DND-41 (cell line): ENCODE results near the gene TGFBRAP1.

Experiments used
- ATAC-seq: fragments of 200-7000 bp; cut with Tn5 transposase; 3 replicates; pipeline ENCODE4 v1.9.1; 2021; ENCODE audit warnings: low read depth; ENCODE audit not compliant: insufficient read depth
- DNase-seq: peaks from one replicate; pipeline ENCODE4 v3.0.0-alpha.2; 2020
- H2AFZ ChIP-seq: 2 replicates; pipeline ENCODE4 v1.6.0; 2012; ENCODE audit warnings: low read depth, low read length
- H3K27ac ChIP-seq: 2 replicates; pipeline ENCODE4 v1.5.1; 2012; ENCODE audit warnings: low read length, inconsistent platforms
- H3K27me3 ChIP-seq: fragments of 200-600 bp; sonication (generic); 2 replicates; pipeline ENCODE4 v1.6.0; 2012; ENCODE audit warnings: low read length, mild to moderate bottlenecking, inconsistent platforms; ENCODE audit not compliant: insufficient read depth, poor library complexity
- H3K36me3 ChIP-seq: 2 replicates; pipeline ENCODE4 v1.5.1; 2012; ENCODE audit warnings: low read length, inconsistent platforms; ENCODE audit not compliant: insufficient read depth
- H3K4me1 ChIP-seq: 2 replicates; pipeline ENCODE4 v1.5.1; 2012; ENCODE audit warnings: mild to moderate bottlenecking, low read length; ENCODE audit not compliant: insufficient read depth
- H3K4me2 ChIP-seq: 2 replicates; pipeline ENCODE4 v1.6.0; 2012; ENCODE audit warnings: mild to moderate bottlenecking, moderate library complexity, low read length, inconsistent platforms; ENCODE audit not compliant: insufficient read depth
- H3K4me3 ChIP-seq, 2 experiments: fragments of 200-600 bp in 1 of 2; shearing (Covaris generic) in 1 of 2; 2 replicates each; pipeline ENCODE4 v1.5.1; 2012 to 2016; ENCODE audit warnings: inconsistent platforms in 2 of 2, low read length in 2 of 2, mild to moderate bottlenecking in 2 of 2, low read depth in 1 of 2, moderate library complexity in 1 of 2
- H3K79me2 ChIP-seq: 2 replicates; pipeline ENCODE4 v1.6.0; 2012; ENCODE audit warnings: low read length, inconsistent platforms; ENCODE audit not compliant: insufficient read depth
- H3K9ac ChIP-seq: 2 replicates; pipeline ENCODE4 v1.6.0; 2012; ENCODE audit warnings: low read depth, mild to moderate bottlenecking, inconsistent platforms, low read length, moderate library complexity
- H3K9me3 ChIP-seq: 2 replicates; pipeline ENCODE4 v1.5.1; 2012; ENCODE audit warnings: low read length, moderate library complexity, mild to moderate bottlenecking, inconsistent platforms; ENCODE audit not compliant: insufficient read depth, severe bottlenecking
- H4K20me1 ChIP-seq: 2 replicates; pipeline ENCODE4 v1.6.0; 2012; ENCODE audit warnings: low read length; ENCODE audit not compliant: insufficient read depth
- EZH2 ChIP-seq: IDR thresholded peaks from 3 replicates; pipeline ENCODE4 v1.6.1; 2012; ENCODE audit warnings: borderline replicate concordance, low read depth, mild to moderate bottlenecking, moderate library complexity, low read length, inconsistent platforms; ENCODE audit not compliant: severe bottlenecking
- TF ChIP-seq, protein P1 (sequence below): IDR thresholded peaks from 2 replicates; pipeline ENCODE4 v1.5.1; 2012; ENCODE audit warnings: borderline replicate concordance, low read length, moderate library complexity, mild to moderate bottlenecking; ENCODE audit not compliant: poor library complexity, severe bottlenecking; ENCODE audit errors: extremely low read depth

The TGFBRAP1 gene

DNA sequence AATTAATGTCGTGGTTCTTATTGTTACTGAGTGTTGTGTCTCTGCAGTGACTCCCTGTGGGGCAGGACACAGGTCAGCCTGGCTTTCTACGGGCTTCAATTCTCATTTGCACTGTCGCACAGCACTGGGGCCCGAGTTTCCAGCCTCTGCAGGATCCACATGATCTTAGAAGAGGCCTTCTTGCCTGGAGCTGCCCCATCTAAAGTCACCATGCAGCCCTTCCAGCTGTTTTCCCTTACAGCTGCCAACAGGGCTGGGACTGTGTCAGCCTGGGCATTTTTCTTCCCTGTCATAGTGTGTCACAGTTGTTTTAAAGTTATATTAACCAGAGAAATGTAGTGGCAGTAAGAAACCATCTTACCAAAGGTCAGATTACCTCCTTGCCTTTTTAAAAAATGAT, 42.3 kb upstream of the TGFBRAP1 start:
- ATAC-seq (no peak), DNase-seq (no peak)
- no peaks in the 10 kb centered on the region for H4K20me1 ChIP-seq
- H3K27me3 ChIP-seq: no peaks in the 10 kb centered on the region
- H3K9me3 ChIP-seq: no peaks in the 10 kb centered on the region
- H3K79me2 ChIP-seq: no peaks in the 10 kb centered on the region
- no peaks in the 10 kb centered on the region for H3K36me3 ChIP-seq
- no peak overlapping the region for H3K4me2 ChIP-seq
- no peak overlapping the region for H2AFZ ChIP-seq
- no peak overlapping the region for H3K27ac ChIP-seq
- peaks cover 10% of the 10 kb centered on the region for H3K4me1 ChIP-seq
- H3K4me3 ChIP-seq: no peak overlapping the region
- no peak overlapping the region for H3K9ac ChIP-seq
- TF ChIP-seq, protein P1, sequence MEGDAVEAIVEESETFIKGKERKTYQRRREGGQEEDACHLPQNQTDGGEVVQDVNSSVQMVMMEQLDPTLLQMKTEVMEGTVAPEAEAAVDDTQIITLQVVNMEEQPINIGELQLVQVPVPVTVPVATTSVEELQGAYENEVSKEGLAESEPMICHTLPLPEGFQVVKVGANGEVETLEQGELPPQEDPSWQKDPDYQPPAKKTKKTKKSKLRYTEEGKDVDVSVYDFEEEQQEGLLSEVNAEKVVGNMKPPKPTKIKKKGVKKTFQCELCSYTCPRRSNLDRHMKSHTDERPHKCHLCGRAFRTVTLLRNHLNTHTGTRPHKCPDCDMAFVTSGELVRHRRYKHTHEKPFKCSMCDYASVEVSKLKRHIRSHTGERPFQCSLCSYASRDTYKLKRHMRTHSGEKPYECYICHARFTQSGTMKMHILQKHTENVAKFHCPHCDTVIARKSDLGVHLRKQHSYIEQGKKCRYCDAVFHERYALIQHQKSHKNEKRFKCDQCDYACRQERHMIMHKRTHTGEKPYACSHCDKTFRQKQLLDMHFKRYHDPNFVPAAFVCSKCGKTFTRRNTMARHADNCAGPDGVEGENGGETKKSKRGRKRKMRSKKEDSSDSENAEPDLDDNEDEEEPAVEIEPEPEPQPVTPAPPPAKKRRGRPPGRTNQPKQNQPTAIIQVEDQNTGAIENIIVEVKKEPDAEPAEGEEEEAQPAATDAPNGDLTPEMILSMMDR: no peak
- TF ChIP-seq EZH2: no peak

DNA sequence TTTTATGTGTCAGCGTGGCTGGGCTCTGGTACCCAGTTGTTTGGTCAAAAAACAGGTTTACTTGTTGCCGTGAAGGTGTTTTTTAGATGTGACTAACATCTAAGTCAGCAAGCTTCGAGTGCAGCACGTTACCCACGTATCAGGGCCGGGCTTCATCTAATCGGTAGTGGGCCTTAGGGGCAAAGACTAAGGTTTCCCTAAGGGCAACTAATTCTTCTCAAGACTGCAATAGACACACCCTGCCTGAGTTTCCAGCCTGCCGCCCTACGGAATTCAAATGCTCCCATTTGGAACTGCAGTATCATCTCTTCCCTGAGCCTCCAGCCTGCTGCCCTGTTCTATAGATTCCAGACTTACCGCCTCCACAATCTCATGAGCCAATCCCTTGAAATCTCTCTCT, 41.6 kb upstream of the TGFBRAP1 start:
- Histone ChIP-seq H3K27ac (no peak overlapping the region), H3K9ac (no peak overlapping the region), H3K27me3 (no peaks in the 10 kb centered on the region), H3K9me3 (no peaks in the 10 kb centered on the region), H3K4me2 (no peak overlapping the region), H3K4me1 (peaks cover 10% of the 10 kb centered on the region), H2AFZ (no peak overlapping the region), H4K20me1 (no peaks in the 10 kb centered on the region), H3K79me2 (no peaks in the 10 kb centered on the region), H3K4me3 (no peak overlapping the region), H3K36me3 (no peaks in the 10 kb centered on the region)
- TF ChIP-seq, protein P1: no peak
- no peak for TF ChIP-seq EZH2
- ATAC-seq: no peak
- no peak for DNase-seq

DNA sequence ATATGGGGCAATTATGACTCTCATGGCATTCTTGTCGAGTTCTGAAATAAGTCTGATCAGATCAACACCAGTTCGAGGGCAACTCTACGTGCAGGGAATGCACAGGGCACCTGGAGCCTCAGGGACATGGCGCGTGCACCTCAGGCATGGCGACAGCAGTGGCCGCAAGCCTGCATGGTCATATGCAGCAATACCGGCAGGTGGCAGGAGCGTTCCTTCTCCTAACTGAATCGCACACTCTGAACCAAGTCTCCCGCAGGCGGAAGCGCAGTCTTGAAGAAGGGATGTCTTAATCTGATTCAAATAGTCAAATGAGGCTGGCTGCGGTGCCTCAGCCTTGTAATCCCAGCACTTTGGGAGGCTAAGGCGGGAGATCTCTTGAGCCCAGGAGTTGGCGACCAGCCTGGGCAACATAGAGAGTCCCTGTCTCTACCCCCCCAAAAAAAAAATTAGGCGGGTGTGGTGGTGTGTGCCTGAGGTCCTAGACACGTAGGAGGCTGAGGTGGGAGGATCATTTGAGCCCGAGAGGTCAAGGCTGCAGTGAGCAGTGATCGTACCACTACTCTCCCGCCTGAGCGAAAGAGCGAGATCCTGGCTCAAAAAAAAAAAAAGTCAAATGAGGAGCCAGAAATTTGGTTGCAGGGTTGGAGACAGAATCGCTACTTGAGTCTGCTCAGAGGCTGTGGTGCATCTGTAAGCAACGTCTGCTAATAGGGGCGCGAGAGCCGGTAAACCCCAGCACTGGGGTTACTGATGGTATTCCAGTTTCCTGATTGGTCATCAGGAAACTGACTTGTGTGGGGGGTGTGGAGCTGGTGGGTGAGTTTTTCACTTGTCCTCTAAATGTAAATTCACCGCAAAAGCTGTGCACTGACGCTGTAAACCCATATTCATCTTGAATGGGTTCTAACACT, 40.5 kb upstream of the TGFBRAP1 start:
- H3K27ac ChIP-seq: no peak overlapping the region
- H3K4me2 ChIP-seq: peak overlapping the region; percentile 48
- H3K9ac ChIP-seq: no peak overlapping the region
- no peaks in the 10 kb centered on the region for H3K9me3 ChIP-seq
- no peak overlapping the region for H3K4me3 ChIP-seq
- no peaks in the 10 kb centered on the region for H3K79me2 ChIP-seq
- H4K20me1 ChIP-seq: no peaks in the 10 kb centered on the region; the same call in 1 of the 2 replicates
- H3K27me3 ChIP-seq: no peaks in the 10 kb centered on the region
- DNase-seq: peak; percentile 89
- peaks cover 10% of the 10 kb centered on the region for H3K4me1 ChIP-seq
- H2AFZ ChIP-seq: peak overlapping the region; percentile 58
- no peak for TF ChIP-seq EZH2
- TF ChIP-seq, protein P1: peak; percentile 96
- no peaks in the 10 kb centered on the region for H3K36me3 ChIP-seq
- ATAC-seq: peak; percentile 100
